OCI-LY1 (cell line): ENCODE results near the gene HM13.
A peak's percentile ranks its signal among the peaks of the same experiment; 100 is the strongest.

Experiments
- H2AFZ ChIP-seq: fragments of 200-600 bp; sonication (generic), shearing (Covaris generic); 2 replicates; pipeline ENCODE4 v1.6.0; 2014; ENCODE audit warnings: antibody characterized with exemption, mild to moderate bottlenecking, low read length
- H3F3A ChIP-seq: fragments of 200-600 bp; sonication (generic), shearing (Covaris generic); 2 replicates; pipeline ENCODE4 v1.6.0; 2014; ENCODE audit warnings: mild to moderate bottlenecking, antibody characterized with exemption, low read length, moderate library complexity; ENCODE audit not compliant: insufficient read depth
- H3K27ac ChIP-seq: fragments of 200-600 bp; sonication (generic); 2 replicates; pipeline ENCODE4 v1.5.1; 2014; ENCODE audit warnings: low read length, mixed run types, mild to moderate bottlenecking, low read depth; ENCODE audit not compliant: poor library complexity, severe bottlenecking
- H3K27me3 ChIP-seq: fragments of 200-600 bp; sonication (generic); 2 replicates; pipeline ENCODE4 v1.6.0; 2014; ENCODE audit warnings: antibody characterized with exemption, mild to moderate bottlenecking, low read length, moderate library complexity; ENCODE audit not compliant: insufficient read depth
- H3K36me3 ChIP-seq: fragments of 200-600 bp; sonication (generic); 2 replicates; pipeline ENCODE4 v1.6.1; 2014; ENCODE audit warnings: mild to moderate bottlenecking, antibody characterized with exemption, low read length, moderate library complexity, mixed read lengths; ENCODE audit not compliant: insufficient read depth
- H3K4me1 ChIP-seq: fragments of 200-600 bp; sonication (generic); 2 replicates; pipeline ENCODE4 v1.5.1; 2014; ENCODE audit warnings: mild to moderate bottlenecking, low read length, moderate library complexity; ENCODE audit not compliant: insufficient read depth, severe bottlenecking
- H3K4me2 ChIP-seq: fragments of 200-600 bp; sonication (generic), shearing (Covaris generic); 2 replicates; pipeline ENCODE4 v1.6.1; 2014; ENCODE audit warnings: low read length
- H3K4me3 ChIP-seq: fragments of 200-600 bp; sonication (generic); 2 replicates; pipeline ENCODE4 v1.5.1; 2014; ENCODE audit warnings: low read length, low read depth, mild to moderate bottlenecking, mixed read lengths; ENCODE audit not compliant: poor library complexity, severe bottlenecking
- H3K79me2 ChIP-seq: fragments of 200-600 bp; shearing (Covaris generic); 2 replicates; pipeline ENCODE4 v1.6.1; 2016; ENCODE audit warnings: mixed run types, low read length, mixed read lengths; ENCODE audit not compliant: insufficient read depth
- H3K9ac ChIP-seq: fragments of 200-600 bp; sonication (generic), shearing (Covaris generic); 2 replicates; pipeline ENCODE4 v1.6.1; 2014; ENCODE audit warnings: mild to moderate bottlenecking, low read length, mixed read lengths
- H3K9me2 ChIP-seq: fragments of 200-600 bp; sonication (generic), shearing (Covaris generic); 2 replicates; pipeline ENCODE4 v1.6.1; 2014; ENCODE audit warnings: low read depth, mild to moderate bottlenecking, low read length, mixed read lengths
- H3K9me3 ChIP-seq: fragments of 200-600 bp; shearing (Covaris generic); 2 replicates; pipeline ENCODE4 v1.6.1; 2014; ENCODE audit warnings: low read length, mixed read lengths
- H4K20me1 ChIP-seq: fragments of 200-600 bp; sonication (generic), shearing (Covaris generic); 2 replicates; pipeline ENCODE4 v1.6.0; 2016; ENCODE audit warnings: mild to moderate bottlenecking, low read length; ENCODE audit not compliant: insufficient read depth
- CTCF ChIP-seq: fragments of 200-600 bp; sonication (generic), shearing (Covaris generic); IDR thresholded peaks from 2 replicates; pipeline ENCODE4 v1.5.1; 2017; ENCODE audit warnings: mild to moderate bottlenecking, antibody characterized with exemption, low read length, moderate library complexity, mixed read lengths
- EZH2 ChIP-seq: fragments of 200-600 bp; sonication (generic), shearing (Covaris generic); IDR thresholded peaks from 2 replicates; pipeline ENCODE4 v1.8.0; 2017; ENCODE audit warnings: borderline replicate concordance, mixed run types, mild to moderate bottlenecking, antibody characterized with exemption, low read length, moderate library complexity, mixed read lengths

Gene HM13

GRCh38 chr20:31565699-31566318 lies 51.6 kb downstream of the HM13 start:
- no peaks in the 10 kb centered on the region for H3K9me2 ChIP-seq
- H3K27ac ChIP-seq: peak overlapping the region; percentile 79
- H3K36me3 ChIP-seq: peaks cover 66% of the 10 kb centered on the region
- no peaks in the 10 kb centered on the region for H3K9me3 ChIP-seq
- peaks cover 28% of the 10 kb centered on the region for H3K4me1 ChIP-seq
- H3K4me3 ChIP-seq: no peak overlapping the region
- H4K20me1 ChIP-seq: no peaks in the 10 kb centered on the region
- H3K79me2 ChIP-seq: no peaks in the 10 kb centered on the region
- H3F3A ChIP-seq: peaks cover 9% of the 10 kb centered on the region; the same call in 1 of the 2 replicates
- peak overlapping the region; percentile 33; the same call in 1 of the 2 replicates for H3K9ac ChIP-seq
- H3K27me3 ChIP-seq: no peaks in the 10 kb centered on the region
- no peak overlapping the region for H2AFZ ChIP-seq
- TF ChIP-seq EZH2 (no peak), CTCF (no peak)
- H3K4me2 ChIP-seq: no peak overlapping the region; the same call in 1 of the 2 replicates

GRCh38 chr20:31566319-31566657 lies 52.0 kb downstream of the HM13 start:
- H3F3A ChIP-seq: peaks cover 9% of the 10 kb centered on the region; the same call in 1 of the 2 replicates
- peaks cover 28% of the 10 kb centered on the region for H3K4me1 ChIP-seq
- TF ChIP-seq EZH2: no peak
- no peak for TF ChIP-seq CTCF
- no peaks in the 10 kb centered on the region for H3K27me3 ChIP-seq
- no peaks in the 10 kb centered on the region for H3K9me3 ChIP-seq
- H3K4me3 ChIP-seq: no peak overlapping the region
- H4K20me1 ChIP-seq: no peaks in the 10 kb centered on the region
- H3K9me2 ChIP-seq: no peaks in the 10 kb centered on the region
- no peaks in the 10 kb centered on the region for H3K79me2 ChIP-seq
- no peak overlapping the region for H2AFZ ChIP-seq
- H3K27ac ChIP-seq: peak overlapping the region; percentile 79
- H3K36me3 ChIP-seq: peaks cover 62% of the 10 kb centered on the region
- H3K4me2 ChIP-seq: no peak overlapping the region; the same call in 1 of the 2 replicates
- peak overlapping the region; percentile 21; the same call in 1 of the 2 replicates for H3K9ac ChIP-seq

GRCh38 chr20:31566658-31567379 lies 52.6 kb downstream of the HM13 start:
- Histone ChIP-seq H3K9me2 (no peaks in the 10 kb centered on the region), H3K9ac (peak overlapping the region; percentile 21; the same call in 1 of the 2 replicates), H3K27me3 (no peaks in the 10 kb centered on the region), H3K27ac (peak overlapping the region; percentile 79), H3K4me3 (no peak overlapping the region), H3K36me3 (peaks cover 56% of the 10 kb centered on the region), H3K4me2 (peak overlapping the region; percentile 1; the same call in 1 of the 2 replicates), H3K4me1 (peaks cover 28% of the 10 kb centered on the region), H3F3A (peaks cover 9% of the 10 kb centered on the region; the same call in 1 of the 2 replicates), H3K79me2 (no peaks in the 10 kb centered on the region), H4K20me1 (no peaks in the 10 kb centered on the region), H2AFZ (no peak overlapping the region), H3K9me3 (no peaks in the 10 kb centered on the region)
- TF ChIP-seq CTCF (peak; percentile 23; the same call in 1 of the 2 replicates), EZH2 (no peak)
